ENCODE measurements around the gene KCP. TPM values are rescaled to one million over a fixed set of nuclear protein-coding genes. Genes with fewer than 3 reads are reported as not detected.

The KCP gene
- total RNA-seq, 1 experiment from 2014 or later: 9.9 TPM

GRCh38 chr7:128903621-128904361 is 6.7 kb downstream of the KCP start:
- no peaks in the 10 kb centered on the region for H3K27me3 ChIP-seq (ENCODE audit: insufficient read depth, low read depth)
- H2AFZ ChIP-seq: no peak overlapping the region
- H3K9me2 ChIP-seq (ENCODE audit: insufficient read depth): no peaks in the 10 kb centered on the region
- no peaks in the 10 kb centered on the region for H3K9me3 ChIP-seq (ENCODE audit: insufficient read depth, low read depth)
- H3K79me2 ChIP-seq (ENCODE audit: low read depth): no peaks in the 10 kb centered on the region
- no peak overlapping the region for H3K4me3 ChIP-seq
- ChIA-PET CTCF (interaction anchor here (0.7 to 1.6 kb wide), 2 partner anchors 188 to 310 kb away, joined by 3 to 5 read pairs; no protein-coding TSS in a partner anchor), POLR2A (ENCODE audit: unreplicated experiment) (interaction anchor here (0.7 kb wide), 4 partner anchors 8 to 151 kb away, joined by 3 to 6 read pairs (median 4); partner anchors contain the start of gene IRF5)
- no peak for DNase-seq
- peak overlapping the region; percentile 66 for H3K27ac ChIP-seq
- intact Hi-C loops (cut with micrococcal nuclease; ENCODE audit: unreplicated experiment): loop anchor here (1.0 kb wide), 2 partner anchors 10 to 188 kb away; no protein-coding TSS in a partner anchor
- 0 out of 2 replicates have a peak, but pooled peaks cover 5% of the 10 kb centered on the region for H3K36me3 ChIP-seq (ENCODE audit: low read depth)
- no peaks in the 10 kb centered on the region for H4K20me1 ChIP-seq (ENCODE audit: insufficient read depth)
- H3K4me2 ChIP-seq: peak overlapping the region; percentile 42
- no TSS peak for BruUV-seq (replicated peaks)
- TF ChIP-seq CTCF (conservative IDR thresholded peaks at IDR 0.05): no peak
- no peak for TF ChIP-seq EZH2 (IDR thresholded peaks at IDR 0.05; ENCODE audit: low read depth)
- peaks cover 27% of the 10 kb centered on the region for H3K4me1 ChIP-seq (replicated peaks; ENCODE audit: insufficient read depth)
- H3F3A ChIP-seq (ENCODE audit: insufficient read depth, low read depth): peaks cover 26% of the 10 kb centered on the region; the same call in 1 of the 2 replicates

- CTCF ChIA-PET: interaction anchor here (0.7 to 1.6 kb wide), 2 partner anchors 189 to 311 kb away, joined by 3 to 5 read pairs; no protein-coding TSS in a partner anchor
- H3F3A ChIP-seq (ENCODE audit: insufficient read depth, low read depth): peaks cover 26% of the 10 kb centered on the region; the same call in 1 of the 2 replicates
- no peaks in the 10 kb centered on the region for H3K79me2 ChIP-seq (ENCODE audit: low read depth)
- intact Hi-C loops (cut with micrococcal nuclease; ENCODE audit: unreplicated experiment): no loop called here
- H4K20me1 ChIP-seq (ENCODE audit: insufficient read depth): no peaks in the 10 kb centered on the region
- H3K4me2 ChIP-seq: peak overlapping the region; percentile 42
- H3K9me3 ChIP-seq (ENCODE audit: insufficient read depth, low read depth): no peaks in the 10 kb centered on the region
- no peak for TF ChIP-seq CTCF (conservative IDR thresholded peaks at IDR 0.05)
- TF ChIP-seq EZH2 (IDR thresholded peaks at IDR 0.05; ENCODE audit: low read depth): no peak
- H3K9me2 ChIP-seq (ENCODE audit: insufficient read depth): no peaks in the 10 kb centered on the region
- POLR2A ChIA-PET (ENCODE audit: unreplicated experiment): interaction anchor here (0.7 kb wide), 2 partner anchors 9 to 151 kb away, joined by 3 read pairs; no protein-coding TSS in a partner anchor
- no peak overlapping the region for H2AFZ ChIP-seq
- 0 out of 2 replicates have a peak, but pooled peaks cover 5% of the 10 kb centered on the region for H3K36me3 ChIP-seq (ENCODE audit: low read depth)
- peaks cover 27% of the 10 kb centered on the region for H3K4me1 ChIP-seq (replicated peaks; ENCODE audit: insufficient read depth)
- no peaks in the 10 kb centered on the region for H3K27me3 ChIP-seq (ENCODE audit: insufficient read depth, low read depth)
- BruUV-seq (replicated peaks): no TSS peak
- peak; percentile 41 to 63 for DNase-seq
- H3K27ac ChIP-seq: peak overlapping the region; percentile 66
- no peak overlapping the region for H3K4me3 ChIP-seq
These were observed 7.5 kb downstream of the KCP start for GRCh38 chr7:128902761-128903585.

GRCh38 chr7:128900237-128900636 is 10.3 kb downstream of the KCP start:
- CTCF ChIA-PET: no interaction called here
- no TSS peak for BruUV-seq (replicated peaks)
- intact Hi-C loops (cut with micrococcal nuclease; ENCODE audit: unreplicated experiment): no loop called here

More at GRCh38 chr7:128900237-128900636, 10.3 kb downstream of the KCP start:
- Histone ChIP-seq H3K27me3 (ENCODE audit: insufficient read depth, low read depth) (no peaks in the 10 kb centered on the region), H3K79me2 (ENCODE audit: low read depth) (no peaks in the 10 kb centered on the region), H3K27ac (no peak overlapping the region), H3F3A (ENCODE audit: insufficient read depth, low read depth) (peaks cover 33% of the 10 kb centered on the region; the same call in 1 of the 2 replicates), H4K20me1 (ENCODE audit: insufficient read depth) (no peaks in the 10 kb centered on the region), H3K4me3 (no peak overlapping the region), H3K4me1 (replicated peaks; ENCODE audit: insufficient read depth) (peaks cover 27% of the 10 kb centered on the region), H3K4me2 (no peak overlapping the region), H2AFZ (no peak overlapping the region), H3K9me3 (ENCODE audit: insufficient read depth, low read depth) (no peaks in the 10 kb centered on the region), H3K36me3 (ENCODE audit: low read depth) (0 out of 2 replicates have a peak, but pooled peaks cover 5% of the 10 kb centered on the region), H3K9me2 (ENCODE audit: insufficient read depth) (no peaks in the 10 kb centered on the region)
- POLR2A ChIA-PET (ENCODE audit: unreplicated experiment): no interaction called here
- TF ChIP-seq CTCF (conservative IDR thresholded peaks at IDR 0.05): no peak
- TF ChIP-seq EZH2 (IDR thresholded peaks at IDR 0.05; ENCODE audit: low read depth): no peak
- DNase-seq: no peak

Data from PC-9 (cell line).